ENCODE data around the gene QRFP. TPM values are rescaled to one million over a fixed set of nuclear protein-coding genes. Genes with fewer than 3 reads are reported as not detected.
"Not testable (repeated sequence)": the region's sequence is repeated elsewhere in the genome, so short reads cannot be mapped to it uniquely, and the experiment has no call there.

The QRFP gene
- total RNA-seq, 4 donors from 2014 or later: not detected

- no peak overlapping the region for H3K4me3 ChIP-seq (ENCODE audit: low read depth, poor library complexity, severe bottlenecking)
- no peak for DNase-seq (ENCODE audit: low spot score in 2 of 2)
- 72 to 78% methylated on average over 20 to 24 of the region's 24 CpGs for WGBS, 2 donors
- intact Hi-C loops (cut with DNase I; ENCODE audit: low total_unique reads): no loop called here
- no peak for TF ChIP-seq CTCF (IDR thresholded peaks at IDR 0.05)
Measured at GRCh38 chr9:130914417-130915095, 17.9 kb upstream of the QRFP start.

- intact Hi-C loops (cut with DNase I; ENCODE audit: low total_unique reads): no loop called here
- no peak for DNase-seq (ENCODE audit: low spot score in 2 of 2)
- H3K4me3 ChIP-seq (ENCODE audit: low read depth, poor library complexity, severe bottlenecking): no peak overlapping the region
- WGBS, 2 donors: 62 to 66% methylated on average over 23 of the region's 23 CpGs
- TF ChIP-seq POLR2A (IDR thresholded peaks at IDR 0.05) (no peak), CTCF (IDR thresholded peaks at IDR 0.05) (no peak)
Measured at GRCh38 chr9:130913599-130914416, 17.2 kb upstream of the QRFP start.

GRCh38 chr9:130912932-130913598 lies 16.5 kb upstream of the QRFP start:
- TF ChIP-seq CTCF (IDR thresholded peaks at IDR 0.05) (no peak), POLR2A (IDR thresholded peaks at IDR 0.05) (no peak)
- DNase-seq (ENCODE audit: low spot score in 2 of 2): no peak
- WGBS, 2 donors: 36 to 40% methylated on average over 30 to 38 of the region's 38 CpGs
- intact Hi-C loops (cut with DNase I; ENCODE audit: low total_unique reads): no loop called here
- H3K4me3 ChIP-seq (ENCODE audit: low read depth, poor library complexity, severe bottlenecking): no peak overlapping the region

GRCh38 chr9:130911254-130912049 lies 14.8 kb upstream of the QRFP start:
- WGBS, 2 donors: 52 to 74% methylated on average over 12 to 15 of the region's 26 CpGs
- no peak overlapping the region for H3K4me3 ChIP-seq (ENCODE audit: low read depth, poor library complexity, severe bottlenecking)
- no peak for DNase-seq (ENCODE audit: low spot score in 2 of 2)
- TF ChIP-seq POLR2A (IDR thresholded peaks at IDR 0.05) (no peak), CTCF (IDR thresholded peaks at IDR 0.05) (no peak)
- intact Hi-C loops (cut with DNase I; ENCODE audit: low total_unique reads): no loop called here

GRCh38 chr9:130910670-130911069 lies 14.1 kb upstream of the QRFP start:
- DNase-seq (ENCODE audit: low spot score in 2 of 2): not testable (repeated sequence)
- WGBS, 2 donors: 63 to 86% methylated on average over 1 of the region's 1 CpG

GRCh38 chr9:130910041-130910440 lies 13.4 kb upstream of the QRFP start:
- DNase-seq (ENCODE audit: low spot score in 2 of 2); intact Hi-C loops (cut with DNase I; ENCODE audit: low total_unique reads): not testable (repeated sequence)
- WGBS, 2 donors: 90 to 94% methylated on average over 13 to 14 of the region's 27 CpGs

More at GRCh38 chr9:130910670-130911069, 14.1 kb upstream of the QRFP start:
- intact Hi-C loops (cut with DNase I; ENCODE audit: low total_unique reads); H3K4me3 ChIP-seq (ENCODE audit: low read depth, poor library complexity, severe bottlenecking): not testable (repeated sequence)

More at GRCh38 chr9:130910041-130910440, 13.4 kb upstream of the QRFP start:
- not testable (repeated sequence) for H3K4me3 ChIP-seq (ENCODE audit: low read depth, poor library complexity, severe bottlenecking)
